H9 (cell line): Measurements from ENCODE around the gene SUOX. TPM values are rescaled to one million over a fixed set of nuclear protein-coding genes. Genes with fewer than 3 reads are reported as not detected.

ENCODE experiments used
- DNase-seq: peaks from one replicate; pipeline ENCODE4 v3.0.0-alpha.2; 2017
- H2AFZ ChIP-seq: one replicate; pipeline ENCODE4 v1.6.1; 2013; ENCODE audit warnings: mild to moderate bottlenecking, low read length, control low read depth, moderate library complexity
- H2AK5ac ChIP-seq: 2 replicates; pipeline ENCODE4 v1.6.1; 2013; ENCODE audit warnings: low read length, control low read depth, mixed read lengths; ENCODE audit not compliant: insufficient read length
- H2BK120ac ChIP-seq: one replicate; pipeline ENCODE4 v1.6.1; 2013; ENCODE audit warnings: low read depth, mild to moderate bottlenecking, low read length, control low read depth, inconsistent platforms; ENCODE audit not compliant: poor library complexity, severe bottlenecking
- H2BK12ac ChIP-seq: 2 replicates; pipeline ENCODE4 v1.6.1; 2013; ENCODE audit warnings: low read length, control low read depth, mixed read lengths, low read depth; ENCODE audit not compliant: insufficient read length
- H2BK15ac ChIP-seq: 2 replicates; pipeline ENCODE4 v1.6.1; 2013; ENCODE audit warnings: low read depth, low read length, control low read depth
- H2BK20ac ChIP-seq: one replicate; pipeline ENCODE4 v1.6.1; 2013; ENCODE audit warnings: low read depth, mild to moderate bottlenecking, low read length, control low read depth, inconsistent platforms; ENCODE audit not compliant: poor library complexity, severe bottlenecking
- H2BK5ac ChIP-seq: 2 replicates; pipeline ENCODE4 v1.6.1; 2013; ENCODE audit warnings: low read length, control low read depth, mixed read lengths; ENCODE audit not compliant: insufficient read length
- H3K14ac ChIP-seq: 2 replicates; pipeline ENCODE4 v1.6.1; 2013; ENCODE audit warnings: low read length, control low read depth; ENCODE audit not compliant: insufficient read depth
- H3K18ac ChIP-seq: 2 replicates; pipeline ENCODE4 v1.6.1; 2013; ENCODE audit warnings: low read depth, mild to moderate bottlenecking, mixed read lengths, low read length, control low read depth; ENCODE audit not compliant: insufficient read length
- H3K23ac ChIP-seq: 2 replicates; pipeline ENCODE4 v1.6.1; 2013; ENCODE audit warnings: low read length, control low read depth, mixed read lengths, low read depth; ENCODE audit not compliant: insufficient read length
- H3K23me2 ChIP-seq: 2 replicates; pipeline ENCODE4 v1.6.1; 2013; ENCODE audit warnings: low read depth, mild to moderate bottlenecking, mixed read lengths, low read length, control low read depth; ENCODE audit not compliant: insufficient read length, poor library complexity, severe bottlenecking
- H3K27ac ChIP-seq: 2 replicates; pipeline ENCODE4 v1.5.1; 2013; ENCODE audit warnings: low read length, control low read depth, mixed read lengths, low read depth; ENCODE audit not compliant: insufficient read length
- H3K27me3 ChIP-seq: 2 replicates; pipeline ENCODE4 v1.6.1; 2013; ENCODE audit warnings: low read length, control low read depth, inconsistent platforms; ENCODE audit not compliant: insufficient read depth
- H3K4ac ChIP-seq: 2 replicates; pipeline ENCODE4 v1.6.1; 2013; ENCODE audit warnings: low read depth, mild to moderate bottlenecking, control low read depth, inconsistent platforms, low read length, moderate library complexity
- H3K4me1 ChIP-seq: 2 replicates; pipeline ENCODE4 v1.6.1; 2013; ENCODE audit warnings: low read length, control low read depth, inconsistent platforms; ENCODE audit not compliant: insufficient read depth
- H3K4me2 ChIP-seq: 2 replicates; pipeline ENCODE4 v1.6.1; 2013; ENCODE audit warnings: low read length, control low read depth, mixed read lengths; ENCODE audit not compliant: insufficient read length, insufficient read depth
- H3K56ac ChIP-seq: 2 replicates; pipeline ENCODE4 v1.6.1; 2013; ENCODE audit warnings: low read depth, mild to moderate bottlenecking, mixed read lengths, low read length, control low read depth; ENCODE audit not compliant: insufficient read length
- H3K79me1 ChIP-seq: 2 replicates; pipeline ENCODE4 v1.6.1; 2013; ENCODE audit warnings: low read depth, mild to moderate bottlenecking, moderate library complexity, low read length, control low read depth, inconsistent platforms; ENCODE audit not compliant: insufficient read depth, poor library complexity, severe bottlenecking
- H3K79me2 ChIP-seq: 2 replicates; pipeline ENCODE4 v1.6.1; 2013; ENCODE audit warnings: low read length, control low read depth, inconsistent platforms; ENCODE audit not compliant: insufficient read depth
- H3K9ac ChIP-seq: 2 replicates; pipeline ENCODE4 v1.6.1; 2013; ENCODE audit warnings: low read length, control low read depth, mixed read lengths; ENCODE audit not compliant: insufficient read length; ENCODE audit errors: extremely low read depth
- H3K9me3 ChIP-seq: one replicate; pipeline ENCODE4 v1.6.1; 2013; ENCODE audit warnings: low read depth, low read length, inconsistent platforms; ENCODE audit not compliant: control insufficient read depth
- H3T11ph ChIP-seq: one replicate; pipeline ENCODE4 v1.6.1; 2013; ENCODE audit warnings: mild to moderate bottlenecking, low read length, control low read depth, inconsistent platforms
- H4K20me1 ChIP-seq: one replicate; pipeline ENCODE4 v1.6.1; 2013; ENCODE audit not compliant: control insufficient read depth, insufficient read length, insufficient read depth
- H4K5ac ChIP-seq: 2 replicates; pipeline ENCODE4 v1.6.1; 2013; ENCODE audit warnings: low read depth, mild to moderate bottlenecking, mixed read lengths, low read length, control low read depth; ENCODE audit not compliant: insufficient read length
- H4K8ac ChIP-seq: replicated peaks from 2 replicates; pipeline ENCODE4 v1.6.1; 2013; ENCODE audit warnings: low read length, control low read depth, mixed read lengths, low read depth; ENCODE audit not compliant: insufficient read length
- H4K91ac ChIP-seq: 2 replicates; pipeline ENCODE4 v1.6.1; 2013; ENCODE audit warnings: low read depth, mild to moderate bottlenecking, moderate library complexity, mixed read lengths, low read length, control low read depth; ENCODE audit not compliant: insufficient read length
- H3K27ac Mint-ChIP-seq, 3 experiments: 2 replicates in 2 of 3; 3 replicates in 1 of 3; pipeline ENCODE4 v1.8.0; 2020 to 2021; ENCODE audit warnings: mixed read lengths in 3 of 3, mild to moderate bottlenecking in 1 of 3, moderate library complexity in 1 of 3
- H3K27me3 Mint-ChIP-seq: 2 replicates; pipeline ENCODE4 v1.8.0; 2021; ENCODE audit warnings: low read depth, mild to moderate bottlenecking, moderate library complexity, mixed read lengths
- H3K36me3 Mint-ChIP-seq, 3 experiments: 2 replicates in 2 of 3; 3 replicates in 1 of 3; pipeline ENCODE4 v1.8.0; 2020 to 2021; ENCODE audit warnings: low read depth in 3 of 3, mixed read lengths in 3 of 3; ENCODE audit not compliant: insufficient read depth in 1 of 3
- H3K4me1 Mint-ChIP-seq, 2 experiments: 2 replicates each; pipeline ENCODE4 v1.8.0; 2020; ENCODE audit warnings: mixed read lengths in 2 of 2
- H3K4me3 Mint-ChIP-seq, 2 experiments: 2 replicates in 1 of 2; 3 replicates in 1 of 2; pipeline ENCODE4 v1.8.0; 2020 to 2021; ENCODE audit warnings: mild to moderate bottlenecking in 2 of 2, mixed read lengths in 2 of 2, moderate library complexity in 1 of 2
- H3K9me3 Mint-ChIP-seq, 2 experiments: 2 replicates in 1 of 2; 3 replicates in 1 of 2; pipeline ENCODE4 v1.8.0; 2020; ENCODE audit warnings: mild to moderate bottlenecking in 2 of 2, mixed read lengths in 2 of 2, moderate library complexity in 1 of 2
- WGBS: extraction: QIAGEN DNeasy Blood & Tissue Kit; methylation state at CpG from one replicate; pipeline ENCODE4 v1.1.7; 2013; ENCODE audit warnings: missing lambda C conversion rate, low lambda C conversion rate, mixed read lengths; ENCODE audit not compliant: insufficient read length; ENCODE audit errors: extremely low coverage; 5-methylcytosine and 5-hydroxymethylcytosine counted together
- total RNA-seq: library from RNA; stranded (reverse); gene quantifications from 2 replicates; pipeline ENCODE4 v1.2.1, GENCODE V29; 2021
- TF ChIP-seq, protein P1 (sequence below): fragments of 200-600 bp; sonication (generic); conservative IDR thresholded peaks from 3 replicates; pipeline ENCODE4 v1.8.0; 2021; ENCODE audit warnings: antibody characterized with exemption, mild to moderate bottlenecking

Gene SUOX
- total RNA-seq, 1 experiment from 2014 or later, result 21.0 TPM

DNA sequence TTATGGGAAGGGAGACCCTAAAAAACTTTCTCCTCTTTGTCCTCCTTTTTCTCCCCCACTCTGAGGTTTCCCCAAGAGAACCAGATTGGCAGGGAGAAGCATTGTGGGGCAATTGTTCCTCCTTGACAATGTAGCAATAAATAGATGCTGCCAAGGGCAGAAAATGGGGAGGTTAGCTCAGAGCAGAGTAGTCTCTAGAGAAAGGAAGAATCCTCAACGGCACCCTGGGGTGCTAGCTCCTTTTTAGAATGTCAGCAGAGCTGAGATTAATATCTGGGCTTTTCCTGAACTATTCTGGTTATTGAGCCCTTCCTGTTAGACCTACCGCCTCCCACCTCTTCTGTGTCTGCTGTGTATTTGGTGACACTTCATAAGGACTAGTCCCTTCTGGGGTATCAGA is 40.1 kb downstream of the SUOX start:
- H4K8ac ChIP-seq, result no peak overlapping the region
- no peak overlapping the region for H3K56ac ChIP-seq
- H4K91ac ChIP-seq, result no peak overlapping the region
- H3K4me2 ChIP-seq, result no peak overlapping the region
- no peak overlapping the region for H3T11ph ChIP-seq
- H4K5ac ChIP-seq, result no peak overlapping the region
- no peaks in the 10 kb centered on the region for H3K79me1 ChIP-seq
- H3K23ac ChIP-seq, result no peak overlapping the region
- no peak overlapping the region for H2BK120ac ChIP-seq
- H2AK5ac ChIP-seq, result no peak overlapping the region
- H4K20me1 ChIP-seq, result no peaks in the 10 kb centered on the region
- H3K27me3 ChIP-seq, result no peaks in the 10 kb centered on the region
- H3K4me1 Mint-ChIP-seq, result peaks cover 11 to 19% of the 10 kb centered on the region in 2 experiments
- H3K9me3 ChIP-seq, result no peaks in the 10 kb centered on the region
- TF ChIP-seq, protein P1, sequence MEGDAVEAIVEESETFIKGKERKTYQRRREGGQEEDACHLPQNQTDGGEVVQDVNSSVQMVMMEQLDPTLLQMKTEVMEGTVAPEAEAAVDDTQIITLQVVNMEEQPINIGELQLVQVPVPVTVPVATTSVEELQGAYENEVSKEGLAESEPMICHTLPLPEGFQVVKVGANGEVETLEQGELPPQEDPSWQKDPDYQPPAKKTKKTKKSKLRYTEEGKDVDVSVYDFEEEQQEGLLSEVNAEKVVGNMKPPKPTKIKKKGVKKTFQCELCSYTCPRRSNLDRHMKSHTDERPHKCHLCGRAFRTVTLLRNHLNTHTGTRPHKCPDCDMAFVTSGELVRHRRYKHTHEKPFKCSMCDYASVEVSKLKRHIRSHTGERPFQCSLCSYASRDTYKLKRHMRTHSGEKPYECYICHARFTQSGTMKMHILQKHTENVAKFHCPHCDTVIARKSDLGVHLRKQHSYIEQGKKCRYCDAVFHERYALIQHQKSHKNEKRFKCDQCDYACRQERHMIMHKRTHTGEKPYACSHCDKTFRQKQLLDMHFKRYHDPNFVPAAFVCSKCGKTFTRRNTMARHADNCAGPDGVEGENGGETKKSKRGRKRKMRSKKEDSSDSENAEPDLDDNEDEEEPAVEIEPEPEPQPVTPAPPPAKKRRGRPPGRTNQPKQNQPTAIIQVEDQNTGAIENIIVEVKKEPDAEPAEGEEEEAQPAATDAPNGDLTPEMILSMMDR, result no peak
- H3K27ac Mint-ChIP-seq, result peak overlapping the region in 2 of 3 experiments; percentile 3 to 51; a peak in 1 of 7 replicates
- H3K9ac ChIP-seq, result no peak overlapping the region
- WGBS, result no CpG with 5 or more reads among the region's 2 CpGs
- H3K23me2 ChIP-seq, result no peaks in the 10 kb centered on the region
- H2BK5ac ChIP-seq, result no peak overlapping the region
- no peak overlapping the region for H2BK20ac ChIP-seq
- H3K4me1 ChIP-seq, result no peaks in the 10 kb centered on the region; the same call in 1 of the 2 replicates
- no peak overlapping the region for H3K4ac ChIP-seq
- no peak overlapping the region for H3K18ac ChIP-seq
- no peak overlapping the region for H2AFZ ChIP-seq
- H3K9me3 Mint-ChIP-seq, result peaks cover 0 to 3% of the 10 kb centered on the region in 2 experiments; a peak in 1 of 5 replicates
- no peak overlapping the region for H3K14ac ChIP-seq
- H3K4me3 Mint-ChIP-seq, result no peak overlapping the region; a peak in 1 of 5 replicates
- H3K27me3 Mint-ChIP-seq, result no peaks in the 10 kb centered on the region
- DNase-seq, result no peak
- no peak overlapping the region for H2BK12ac ChIP-seq
- H3K36me3 Mint-ChIP-seq, result peaks cover 18 to 47% (median 41%) of the 10 kb centered on the region in 3 experiments; a peak in 6 of 7 replicates
- H2BK15ac ChIP-seq, result no peak overlapping the region
- H3K79me2 ChIP-seq, result peaks cover 2% of the 10 kb centered on the region; the same call in 1 of the 2 replicates
- no peak overlapping the region for H3K27ac ChIP-seq
